HG02610 (cell line): Measurements from ENCODE around the gene DRAP1.
"Not testable (repeated sequence)": the region's sequence is repeated elsewhere in the genome, so short reads cannot be mapped to it uniquely, and the experiment has no call there.

ENCODE experiments used
- ATAC-seq: cut with Tn5 transposase; IDR thresholded peaks from one replicate; pipeline ENCODE4 v1.9.1; 2021; ENCODE audit warnings: mild to moderate bottlenecking, moderate library complexity; ENCODE audit not compliant: unreplicated experiment

Gene DRAP1

DNA sequence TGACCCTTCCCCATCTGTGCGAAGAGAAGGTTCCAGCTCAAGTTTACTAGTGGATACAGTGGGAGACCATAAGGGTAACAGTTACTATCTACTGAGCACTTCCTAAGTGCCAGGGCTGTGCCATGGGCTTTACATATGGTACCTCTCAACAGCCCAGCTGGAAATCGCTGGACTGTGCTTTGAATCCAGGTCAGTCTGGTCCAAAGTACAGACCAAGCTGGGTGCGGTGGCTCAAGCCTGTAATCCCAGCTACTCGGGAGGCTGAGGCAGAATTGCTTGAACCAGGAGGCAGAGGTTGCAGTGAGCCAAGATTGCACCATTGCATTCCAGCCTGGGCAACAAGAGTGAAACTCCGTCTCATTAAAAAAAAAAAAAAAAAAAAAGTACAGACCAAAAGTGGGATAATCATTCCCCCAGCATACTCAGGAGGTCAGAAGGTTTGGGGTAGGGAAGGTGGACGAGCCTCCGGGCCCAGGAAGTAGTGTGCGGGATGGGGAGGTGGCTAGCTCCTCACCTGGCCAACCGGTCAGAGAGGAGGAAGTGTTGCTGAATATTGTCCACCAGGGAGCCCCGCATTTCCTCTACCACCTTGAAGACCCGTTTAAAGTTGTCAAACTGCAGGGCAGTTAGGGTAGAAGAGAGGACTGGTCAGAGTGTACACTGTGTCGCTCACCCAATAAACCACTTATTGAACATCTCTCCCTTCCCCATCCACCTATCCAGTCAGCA is 33.3 kb upstream of the DRAP1 start:
- no peak for ATAC-seq

DNA sequence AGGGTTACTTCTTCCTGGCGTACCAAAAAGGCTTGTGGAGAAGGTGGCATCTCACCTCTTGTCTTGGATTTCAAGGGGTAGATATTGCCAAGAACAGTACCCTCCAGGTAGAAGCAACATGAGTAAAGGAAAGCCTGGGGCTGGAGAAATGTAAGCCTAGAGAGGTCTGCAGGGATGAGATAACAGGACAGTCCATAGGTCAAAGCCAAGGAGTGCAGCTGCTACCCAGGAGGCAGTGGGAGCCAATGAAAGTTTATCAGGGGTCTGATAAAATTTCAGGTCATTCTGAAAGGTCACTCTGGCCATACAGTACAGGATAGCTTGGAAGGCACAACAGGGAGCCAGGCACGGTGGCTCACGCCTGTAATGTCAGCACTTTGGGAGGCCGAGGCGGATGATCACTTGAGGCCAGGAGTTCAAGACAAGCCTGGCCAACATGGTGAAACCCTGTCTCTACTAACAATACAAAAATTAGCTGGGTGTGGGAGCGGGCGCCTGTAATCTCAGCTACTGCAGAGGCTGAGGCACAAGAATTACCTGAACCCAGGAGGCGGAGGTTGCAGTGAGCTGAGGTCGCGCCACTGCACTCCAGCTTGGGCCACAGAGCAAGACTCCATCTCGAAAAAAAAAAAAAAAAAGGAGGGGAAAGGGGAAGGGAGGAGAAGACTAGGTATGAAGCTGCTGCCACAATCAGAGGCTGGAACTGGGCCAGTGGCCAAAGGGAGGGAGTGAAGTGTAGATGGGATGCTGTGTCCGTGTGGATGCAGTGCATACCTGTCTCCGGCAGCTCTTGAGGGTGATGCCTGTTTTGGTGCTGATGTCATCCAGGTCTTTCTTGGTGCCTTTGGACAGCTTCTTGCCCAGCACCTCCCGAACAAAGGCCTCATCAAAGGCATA is 32.2 kb upstream of the DRAP1 start:
- no peak for ATAC-seq

DNA sequence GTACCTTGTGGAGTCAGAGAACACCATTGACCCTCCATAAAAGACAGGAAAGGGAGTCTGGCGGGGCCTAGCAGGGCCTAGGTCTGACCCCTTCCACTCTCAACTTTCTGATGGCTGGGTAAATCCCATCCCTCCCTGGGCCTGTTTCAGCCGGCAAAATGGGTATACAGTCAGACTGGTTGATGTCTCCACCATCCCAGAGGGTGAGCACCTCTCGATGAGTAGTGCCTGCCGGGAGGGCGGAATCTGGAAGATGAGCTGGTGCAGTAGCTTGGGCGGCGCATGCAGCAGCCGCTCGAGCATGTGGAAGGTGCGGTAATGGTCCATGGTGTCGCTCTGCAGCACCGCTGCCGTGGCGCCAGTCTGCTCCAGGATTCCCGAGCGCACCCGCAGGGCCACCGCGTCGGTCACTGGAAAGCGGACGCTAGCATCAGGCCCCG is 31.5 kb upstream of the DRAP1 start:
- no peak for ATAC-seq

DNA sequence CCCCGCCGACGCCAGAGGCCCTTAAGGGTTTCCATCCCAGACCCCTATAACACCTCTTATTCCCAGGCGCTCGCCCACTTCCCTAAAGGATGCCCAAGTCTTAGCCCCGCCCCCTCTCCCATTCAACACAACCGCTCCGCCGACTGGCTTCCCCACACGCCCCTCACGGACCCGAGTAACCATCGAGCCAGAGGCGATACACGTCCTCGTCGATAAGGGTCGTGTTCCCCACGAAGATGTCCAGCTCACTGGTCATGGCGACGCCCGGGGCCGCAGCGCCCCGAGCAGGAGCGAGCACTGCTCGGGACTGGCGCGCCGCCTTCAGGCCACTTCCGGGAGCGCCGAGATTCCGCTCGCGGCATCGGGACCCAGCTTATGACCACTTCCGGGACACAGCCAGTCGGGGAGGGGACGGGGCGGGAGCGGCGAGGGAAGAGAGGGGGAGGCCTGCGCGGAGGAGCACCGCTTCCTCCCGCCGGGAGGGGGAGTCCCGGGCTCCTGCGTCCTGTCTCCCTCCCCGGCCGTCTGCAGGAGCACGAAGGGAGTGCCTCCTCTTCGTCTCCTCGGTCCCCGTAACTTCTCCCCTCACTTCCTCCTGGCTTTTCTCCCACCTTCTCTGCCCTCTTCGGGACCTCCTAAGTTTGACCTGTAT is 30.9 kb upstream of the DRAP1 start, which contains the start of gene FIBP:
Gene FIBP (minus strand): TSS at position 309 of the 652 bp plus-strand sequence. CDS start 53 bp downstream, at position 256.
- peak; percentile 36 for ATAC-seq

DNA sequence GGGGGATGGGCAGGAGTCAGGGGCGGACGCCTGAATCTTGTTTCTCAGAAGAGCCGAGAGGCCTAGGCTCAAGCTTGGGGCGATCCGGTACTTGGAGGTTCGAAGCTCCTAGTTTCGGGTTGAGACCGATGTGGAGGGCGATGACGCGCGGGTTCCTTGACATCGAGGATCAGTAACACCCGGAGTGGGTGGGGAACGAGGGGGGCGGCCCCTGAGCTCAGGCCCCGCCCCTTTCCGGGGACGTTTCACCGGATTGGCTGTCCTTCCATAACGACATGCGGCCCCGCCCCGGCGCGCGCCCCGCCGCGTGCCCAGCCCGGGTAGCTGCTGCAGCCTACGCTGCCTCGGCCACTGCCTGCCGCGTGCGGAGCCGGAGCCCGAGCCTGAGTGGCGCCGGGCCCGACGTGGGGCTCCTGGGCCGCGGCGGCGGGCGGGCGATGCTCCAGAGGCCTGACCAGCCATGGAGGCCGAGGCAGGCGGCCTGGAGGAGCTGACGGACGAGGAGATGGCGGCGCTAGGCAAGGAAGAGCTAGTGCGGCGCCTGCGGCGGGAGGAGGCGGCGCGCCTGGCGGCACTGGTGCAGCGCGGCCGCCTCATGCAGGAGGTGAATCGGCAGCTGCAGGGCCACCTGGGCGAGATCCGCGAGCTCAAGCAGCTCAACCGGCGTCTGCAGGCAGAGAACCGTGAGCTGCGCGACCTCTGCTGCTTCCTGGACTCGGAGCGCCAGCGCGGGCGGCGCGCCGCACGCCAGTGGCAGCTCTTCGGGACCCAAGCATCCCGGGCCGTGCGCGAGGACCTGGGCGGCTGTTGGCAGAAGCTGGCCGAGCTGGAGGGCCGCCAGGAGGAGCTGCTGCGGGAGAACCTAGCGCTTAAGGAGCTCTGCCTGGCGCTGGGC is 28.7 kb upstream of the DRAP1 start, which contains the start of gene CCDC85B:
Gene CCDC85B (plus strand): TSS at position 350 of the 895 bp plus-strand sequence. CDS start 111 bp downstream, at position 461.
- peak; percentile 62 for ATAC-seq

DNA sequence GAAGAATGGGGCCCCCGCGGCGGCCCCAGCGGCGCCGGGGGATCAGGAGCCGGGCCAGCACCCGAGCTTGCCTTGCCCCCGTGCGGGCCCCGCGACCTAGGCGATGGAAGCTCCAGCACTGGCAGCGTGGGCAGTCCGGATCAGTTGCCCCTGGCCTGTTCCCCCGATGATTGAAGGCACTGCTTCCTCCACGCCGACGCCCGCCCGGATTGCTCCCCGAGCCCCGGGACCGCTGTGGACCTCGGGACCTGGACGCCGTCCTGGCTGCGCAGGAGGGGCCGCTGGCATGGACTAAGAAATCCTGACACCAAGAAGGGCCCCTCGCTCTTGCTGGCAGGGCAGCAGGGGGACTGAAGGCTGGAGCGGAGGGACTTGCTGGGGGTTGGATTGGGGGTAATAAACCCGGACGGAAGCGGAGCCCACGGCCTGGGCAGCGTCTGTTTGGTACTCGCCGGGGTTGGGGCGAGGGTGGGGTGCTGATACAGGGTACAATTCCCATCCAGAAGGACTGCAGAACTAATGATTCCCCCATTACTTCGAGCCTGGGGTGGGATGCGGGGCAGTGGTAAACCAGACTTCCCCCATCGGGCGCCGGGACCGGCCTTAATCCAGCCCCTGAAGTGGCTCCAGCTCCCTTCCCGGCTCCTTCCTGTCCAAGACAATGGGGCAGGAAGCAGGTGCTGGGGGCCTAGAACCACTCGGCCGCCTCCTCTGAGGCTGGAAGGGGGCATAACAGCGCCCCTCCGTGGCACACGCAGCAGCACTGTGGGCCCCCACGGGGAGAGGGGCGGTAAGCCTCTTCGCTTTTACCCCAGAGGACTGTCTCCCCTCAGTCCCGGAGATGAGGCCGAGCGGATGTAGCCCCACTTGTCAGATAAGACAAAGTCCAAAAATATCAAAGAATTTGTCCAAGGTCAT is 27.7 kb upstream of the DRAP1 start:
- ATAC-seq: no peak

DNA sequence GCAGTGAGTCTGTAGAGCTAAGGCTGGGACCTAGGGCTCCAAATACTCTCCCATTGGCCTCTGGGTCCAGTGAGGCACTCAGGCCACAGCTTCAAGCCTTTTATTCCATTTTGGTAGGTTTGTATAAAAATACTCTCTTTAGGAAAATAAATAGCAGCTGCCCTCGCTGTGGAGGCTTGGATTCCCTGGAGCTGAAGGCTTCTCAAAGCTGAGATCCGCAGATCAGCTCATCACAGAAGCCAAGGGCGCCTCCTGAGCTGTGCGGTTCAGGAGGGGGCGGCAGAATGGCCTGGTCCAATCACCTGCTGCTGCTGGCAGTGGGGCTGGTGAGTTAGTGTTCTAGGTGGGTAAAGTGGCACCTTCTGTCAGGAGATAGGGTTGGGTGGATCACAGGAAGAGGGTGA is 27.1 kb upstream of the DRAP1 start:
- ATAC-seq: not testable (repeated sequence)

DNA sequence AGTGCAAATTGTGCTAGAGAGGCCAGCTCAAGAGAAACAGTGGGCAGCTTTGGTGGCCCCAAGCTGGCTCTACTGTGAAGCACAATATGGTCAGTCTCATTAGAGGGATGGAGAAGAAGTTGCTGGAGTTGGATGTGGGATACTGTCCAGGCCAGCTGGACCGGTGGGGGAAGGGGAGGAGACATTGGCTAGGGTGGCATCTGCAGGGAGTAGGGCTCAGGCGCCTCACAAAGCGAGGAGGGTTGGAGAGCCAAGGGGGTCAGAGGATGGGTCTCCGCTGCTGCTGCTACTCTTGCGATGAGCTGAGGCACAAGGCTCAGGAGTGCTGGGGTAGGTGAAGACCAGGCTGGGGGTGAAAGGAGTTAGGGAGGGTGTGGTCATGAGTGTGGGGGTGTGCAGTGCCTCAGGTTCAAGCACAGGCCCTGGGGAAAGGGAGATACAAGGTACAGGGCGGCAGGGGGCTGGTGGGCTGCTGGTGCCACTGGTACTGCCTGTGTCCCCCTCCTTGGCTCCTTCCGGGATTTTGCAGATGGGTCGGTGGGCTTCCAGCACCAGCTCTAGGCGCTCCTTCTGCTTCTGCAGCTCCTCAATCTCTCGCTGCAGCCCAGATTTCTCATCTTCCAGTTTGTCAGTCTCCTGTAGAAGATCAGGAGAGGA is 26.4 kb upstream of the DRAP1 start:
- ATAC-seq: no peak

DNA sequence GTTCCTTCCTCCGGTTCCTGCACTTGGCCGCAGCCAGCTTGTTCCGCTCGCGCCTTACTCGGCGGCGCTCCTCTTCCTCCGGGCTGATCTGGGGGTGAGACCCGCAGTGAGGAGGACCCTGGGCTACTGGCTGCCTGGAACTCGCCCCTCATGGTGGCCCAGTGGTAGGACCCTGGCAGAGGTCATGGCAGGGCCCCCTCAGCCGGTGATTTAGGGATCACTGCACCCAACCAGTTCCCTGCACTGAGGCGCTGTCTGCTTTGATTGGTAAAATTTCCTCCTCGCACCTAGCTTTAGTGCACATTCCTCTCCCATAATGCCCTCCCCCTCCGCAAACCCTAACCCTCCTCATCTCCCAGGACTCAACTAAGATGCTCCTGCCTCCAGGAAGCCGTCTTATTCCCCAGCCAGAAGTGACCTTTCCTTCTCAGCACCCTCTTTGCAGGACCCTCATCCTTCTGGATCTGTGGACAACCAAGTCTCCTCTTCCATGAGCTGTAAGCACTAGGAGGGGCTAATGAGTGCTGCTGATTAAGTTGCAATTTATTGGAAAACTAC is 25.1 kb upstream of the DRAP1 start:
- ATAC-seq: no peak

DNA sequence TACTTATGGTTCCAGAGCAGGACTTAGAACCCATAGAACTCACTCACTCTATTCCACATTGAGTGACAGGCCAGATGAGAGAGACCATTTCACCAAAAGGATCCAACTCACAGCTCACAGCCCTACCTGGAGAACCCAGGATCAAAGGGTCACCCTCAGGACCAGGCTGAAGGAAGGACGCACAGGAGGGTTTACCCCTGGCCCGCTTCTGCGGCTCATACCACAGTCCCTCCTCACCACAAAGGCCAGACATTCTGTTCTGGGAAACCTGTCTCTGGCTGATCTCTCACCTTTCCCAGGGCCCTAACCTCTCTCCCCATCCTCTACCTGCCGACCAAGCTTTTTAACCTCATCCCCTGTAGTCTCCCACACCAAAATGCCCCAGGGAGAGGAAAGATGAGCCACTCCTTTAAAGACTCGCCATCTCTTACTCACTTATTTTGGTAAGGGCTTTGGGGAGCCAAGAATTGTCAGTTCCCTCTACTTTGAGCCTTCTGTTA is 23.7 kb upstream of the DRAP1 start:
- ATAC-seq: no peak

DNA sequence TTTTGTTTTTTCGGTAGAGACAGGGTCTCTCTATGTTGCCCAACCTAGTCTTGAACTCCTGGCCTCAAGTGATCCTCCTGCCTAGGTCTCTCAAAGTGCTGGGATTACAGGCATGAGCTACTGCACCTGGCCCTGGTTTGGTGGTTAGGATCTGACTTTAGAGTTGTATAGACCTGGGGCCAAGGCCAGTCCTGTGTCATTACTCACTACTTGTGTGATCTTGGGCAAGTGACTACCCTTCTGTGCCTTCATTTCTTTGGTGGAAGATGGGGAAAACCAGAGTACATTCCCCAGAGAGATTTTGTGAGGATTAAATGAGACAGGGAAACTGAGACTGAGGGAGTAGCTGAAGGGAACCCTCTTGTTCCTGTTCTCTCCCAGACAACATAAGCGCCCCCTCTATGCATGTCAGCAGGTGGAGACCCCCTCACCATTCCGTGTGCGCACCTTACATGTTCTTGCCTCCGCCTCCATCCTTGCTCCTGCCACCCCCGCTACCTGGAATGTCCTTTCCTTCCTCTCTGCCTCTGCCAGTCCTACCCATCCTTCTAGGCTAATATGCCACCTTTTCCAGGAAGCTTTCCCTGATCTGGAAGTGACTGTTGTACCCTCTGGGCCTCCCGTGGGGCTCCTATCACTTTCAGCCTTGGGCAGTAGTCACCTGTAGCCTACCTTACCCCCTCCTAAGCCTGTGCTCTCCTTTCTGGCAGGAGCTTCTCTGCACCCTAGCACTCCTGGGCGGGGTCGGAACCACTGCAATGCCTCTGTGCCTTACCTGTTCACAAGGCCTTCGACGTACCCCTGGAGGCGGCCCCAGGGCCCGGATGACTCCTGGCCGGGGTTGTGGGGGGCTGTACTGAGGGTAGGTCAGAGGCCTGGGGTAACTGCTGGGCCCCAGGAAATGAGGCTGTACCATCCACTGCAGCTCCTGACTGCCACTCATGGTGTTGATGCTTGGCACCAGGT is 22.9 kb upstream of the DRAP1 start:
- ATAC-seq: no peak

DNA sequence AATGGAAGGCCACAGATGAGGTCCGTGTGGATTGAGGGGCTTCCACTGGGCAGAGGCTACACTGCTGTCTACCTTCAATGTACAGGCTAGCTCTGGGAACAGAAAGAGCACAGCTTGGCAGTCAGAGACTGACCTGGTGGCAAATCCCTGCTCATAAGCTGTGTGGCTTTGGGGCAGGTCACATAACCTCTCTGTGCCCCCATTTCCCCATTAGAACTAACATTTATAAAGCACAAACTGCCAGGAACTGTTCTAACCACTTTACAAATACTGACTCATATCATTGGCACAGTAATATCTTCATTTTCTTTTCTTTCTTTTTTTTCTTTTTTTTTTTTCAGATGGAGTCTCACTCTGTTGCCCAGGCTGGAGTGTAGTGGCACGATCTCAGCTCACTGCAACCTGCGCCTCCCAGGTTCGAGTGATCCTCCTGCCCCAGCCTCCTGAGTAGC is 22.2 kb upstream of the DRAP1 start:
- no peak for ATAC-seq

DNA sequence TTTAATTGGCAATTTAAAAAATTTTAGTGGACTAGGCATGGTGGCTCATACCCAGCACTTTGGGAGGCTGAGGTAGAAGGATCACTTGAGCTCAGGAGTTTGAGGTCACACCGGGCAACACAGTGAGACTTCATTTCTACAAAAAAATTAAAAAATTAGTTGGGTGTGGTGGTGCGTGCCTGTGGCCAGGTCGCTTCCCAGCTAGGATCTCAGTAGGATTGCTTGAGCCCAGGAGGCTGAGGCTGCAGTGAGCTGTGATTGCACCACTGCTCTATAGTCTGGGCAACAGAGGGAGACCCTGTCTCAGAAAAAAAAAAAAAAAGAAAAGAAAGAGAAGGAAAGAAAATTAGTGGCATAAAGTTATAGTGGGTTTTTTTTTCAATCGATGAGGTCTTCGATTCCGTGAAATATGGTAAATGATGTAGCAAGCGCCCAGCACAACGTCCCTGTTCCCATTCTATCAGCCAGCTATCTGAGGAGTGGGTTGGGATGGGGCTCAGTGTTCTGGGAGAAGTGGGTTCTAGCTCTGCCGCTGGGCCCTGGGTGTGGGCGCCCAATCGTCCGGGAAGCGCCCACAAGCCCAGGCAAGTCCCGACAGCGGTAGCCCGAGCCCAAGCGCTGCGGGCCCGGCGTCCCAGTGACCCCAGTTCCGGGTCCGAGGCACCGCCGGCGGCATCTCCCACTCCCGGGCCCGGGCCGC is 20.4 kb upstream of the DRAP1 start:
- ATAC-seq: no peak

DNA sequence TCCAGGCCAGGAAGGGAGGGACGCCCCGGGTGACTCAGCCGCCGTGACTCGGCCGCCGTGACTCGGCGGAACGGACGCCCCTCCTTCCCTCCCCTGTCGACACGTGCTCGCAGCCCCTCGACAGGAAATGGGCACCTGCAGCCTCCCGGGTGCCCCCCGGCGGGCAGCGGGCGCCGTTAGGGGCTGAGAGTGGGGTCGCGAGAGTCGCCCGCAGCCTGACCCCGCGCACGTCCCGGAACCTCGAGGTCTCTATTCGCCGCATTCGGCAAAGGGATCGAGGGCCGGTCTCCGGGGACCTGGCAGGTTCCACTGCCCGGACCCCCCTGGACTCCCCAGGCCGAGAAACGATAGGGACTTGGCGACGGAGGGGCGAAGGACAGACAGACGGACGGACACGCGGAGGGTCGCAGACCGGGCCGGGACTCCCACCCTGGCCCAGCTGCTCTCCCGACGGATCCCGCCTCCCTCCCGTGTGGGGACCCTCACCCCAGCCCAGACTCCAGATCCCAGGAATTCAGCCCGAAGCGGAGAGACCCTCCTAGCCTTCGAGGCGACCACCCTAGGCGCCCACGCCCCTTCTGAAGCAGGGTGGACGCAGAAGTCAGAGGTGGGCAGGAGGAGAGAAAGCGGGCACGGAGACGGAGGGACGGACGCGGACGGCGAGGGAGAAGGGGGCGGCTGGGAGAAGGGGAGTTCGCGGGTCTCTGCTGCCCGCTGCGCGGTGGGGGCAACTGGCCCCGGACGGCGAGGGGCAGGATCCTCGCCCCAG is 19.7 kb upstream of the DRAP1 start:
- no peak for ATAC-seq

DNA sequence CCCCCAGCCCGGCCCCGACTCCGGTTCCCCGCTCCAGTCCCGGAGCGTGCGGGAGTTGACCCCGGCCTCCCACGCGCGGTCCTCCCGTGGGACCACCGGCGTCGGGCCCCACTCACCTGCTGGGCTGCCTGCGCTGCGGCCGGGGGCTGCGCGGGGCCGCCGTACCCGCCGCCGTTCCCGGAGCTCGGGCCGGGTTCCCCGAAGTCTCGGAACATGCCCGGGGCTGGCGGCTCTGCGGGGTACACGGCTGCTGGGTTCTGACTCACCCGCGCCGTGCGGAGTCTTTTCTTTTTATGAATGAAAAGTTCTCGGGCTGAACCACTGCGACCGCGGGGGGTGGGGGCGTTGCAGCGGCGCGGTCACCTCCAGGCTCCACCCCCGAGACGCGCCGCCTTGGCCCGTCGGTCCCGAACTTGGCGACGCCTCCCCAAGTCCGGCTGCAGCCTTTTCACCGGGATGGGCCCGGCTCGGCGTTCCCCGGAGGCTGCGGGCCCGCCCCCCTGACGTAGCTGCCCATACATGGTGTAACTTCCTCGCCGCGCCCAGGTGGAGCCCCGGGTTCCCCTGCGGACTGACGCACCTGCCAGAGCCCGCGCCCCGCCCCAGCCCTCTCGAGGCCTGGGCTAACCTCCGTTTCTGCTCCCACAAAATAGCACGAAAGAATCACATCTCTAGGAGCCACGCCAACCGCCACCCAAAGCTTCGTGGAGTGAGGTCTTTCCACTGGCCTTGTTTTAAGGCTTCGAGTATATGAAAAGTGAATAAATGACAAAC is 18.9 kb upstream of the DRAP1 start, which contains the start of gene FOSL1:
Gene FOSL1 (minus strand): TSS at position 264 of the 774 bp plus-strand sequence. CDS start 49 bp downstream, at position 215.
- ATAC-seq: peak; percentile 70
